Tibial nerve (tissue), 4 donors: ENCODE data around the gene CSF1R. TPM values are rescaled to one million over a fixed set of nuclear protein-coding genes. Genes with fewer than 3 reads are reported as not detected.

Experiments used
- DNase-seq, 2 donors: peaks; one replicate each; pipeline ENCODE4 v3.0.0-alpha.2; 2019; ENCODE audit warnings: low spot score in 2 of 2
- H3K27ac ChIP-seq, 4 donors: fragments of 200-600 bp; sonication (generic) in 3 of 4; one replicate each; pipeline ENCODE4 v1.5.1; 2017 to 2019; ENCODE audit warnings: mild to moderate bottlenecking in 1 of 4
- H3K27me3 ChIP-seq, 2 donors: fragments of 200-600 bp; sonication (generic) in 1 of 2; one replicate each; pipeline versions ENCODE4 v1.5.1 to v1.6.0; 2017 to 2019
- H3K36me3 ChIP-seq, 3 donors: fragments of 200-600 bp; sonication (generic); one replicate each; pipeline ENCODE4 v1.5.1; 2018 to 2019
- H3K4me1 ChIP-seq, 4 donors: fragments of 200-600 bp; sonication (generic) in 3 of 4; one replicate each; pipeline ENCODE4 v1.5.1; 2017 to 2019
- H3K4me3 ChIP-seq, 4 donors: fragments of 200-600 bp; sonication (generic) in 3 of 4; one replicate each; pipeline ENCODE4 v1.5.1; 2017 to 2019; ENCODE audit warnings: mild to moderate bottlenecking in 1 of 4, moderate library complexity in 1 of 4
- H3K9me3 ChIP-seq, 4 donors: fragments of 200-600 bp; sonication (generic) in 3 of 4; one replicate each; pipeline ENCODE4 v1.5.1; 2017 to 2019
- CTCF ChIP-seq, 5 experiments: fragments of 200-600 bp in 3 of 5; fragments of 450-650 bp in 2 of 5; sonication (generic) in 3 of 5; IDR thresholded peaks; one replicate each; pipeline ENCODE4 v1.5.1; 2016 to 2019; ENCODE audit warnings: antibody characterized with exemption in 5 of 5, mild to moderate bottlenecking in 3 of 5, moderate library complexity in 2 of 5
- EP300 ChIP-seq, 2 donors: sonication (generic); formaldehyde crosslinking; IDR thresholded peaks; one replicate each; pipeline ENCODE4 v1.6.1; 2017; ENCODE audit warnings: antibody characterized with exemption in 2 of 2, mild to moderate bottlenecking in 1 of 2
- POLR2A ChIP-seq, 2 donors: fragments of 450-650 bp; IDR thresholded peaks; one replicate each; pipeline ENCODE4 v1.6.1; 2017; ENCODE audit warnings: antibody characterized with exemption in 2 of 2, mild to moderate bottlenecking in 2 of 2, moderate library complexity in 2 of 2
- WGBS, 2 donors: methylation state at CpG; one replicate each; pipeline ENCODE4 v1.1.5; 2018; 5-methylcytosine and 5-hydroxymethylcytosine counted together
- total RNA-seq, 4 donors: library from RNA; depleted of rRNA; stranded (reverse); fragments of >200 nt; gene quantifications; one replicate each; pipeline ENCODE4 v1.1.0, GENCODE V29; 2016

Gene CSF1R
- 10 to 100 TPM; 35.4 to 57.9 (median 45.3) TPM for total RNA-seq

- Histone ChIP-seq H3K9me3 (no peaks in the 10 kb centered on the region), H3K36me3 (no peaks in the 10 kb centered on the region), H3K27ac (peak within 1 kb of the TSS in 2 of 4 donors; percentile 17 to 52), H3K4me3 (peak within 1 kb of the TSS; percentile 3 to 47 (median 16)), H3K27me3 (no peaks in the 10 kb centered on the region), H3K4me1 (peaks cover 0 to 10% (median 2%) of the 10 kb centered on the region in 4 donors)
- 81 to 88% methylated on average over 8 to 9 of the region's 9 CpGs for WGBS, 2 donors
- TF ChIP-seq EP300 (IDR thresholded peaks at IDR 0.05) (peak in 1 of 2 donors; percentile 37), CTCF (IDR thresholded peaks at IDR 0.05) (no peak)
- no peak for DNase-seq
These were observed at the start of gene CSF1R for GRCh38 chr5:150085950-150086715. CSF1R (minus strand) TSS chr5:150086554; CDS start chr5:150086427, 127 bp downstream.

GRCh38 chr5:150135557-150136304, 49.4 kb upstream of the CSF1R start:
- no peak overlapping the region for H3K4me3 ChIP-seq
- H3K27me3 ChIP-seq, result no peaks in the 10 kb centered on the region
- H3K9me3 ChIP-seq, result no peaks in the 10 kb centered on the region
- 67 to 83% methylated on average over 20 to 21 of the region's 21 CpGs for WGBS, 2 donors
- peaks cover 0 to 94% (median 49%) of the 10 kb centered on the region in 4 donors for H3K4me1 ChIP-seq
- no peak for TF ChIP-seq CTCF (IDR thresholded peaks at IDR 0.05)
- TF ChIP-seq EP300 (IDR thresholded peaks at IDR 0.05), result no peak
- TF ChIP-seq POLR2A (IDR thresholded peaks at IDR 0.05), result no peak
- peaks cover 0 to 61% (median 0%) of the 10 kb centered on the region in 3 donors for H3K36me3 ChIP-seq
- H3K27ac ChIP-seq, result peak overlapping the region in 3 of 4 donors; percentile 60 to 99 (median 97)
- DNase-seq, result no peak

- 60 to 64% methylated on average over 7 of the region's 7 CpGs for WGBS, 2 donors
These were observed 47.8 kb upstream of the CSF1R start for GRCh38 chr5:150134198-150134588.

GRCh38 chr5:150133581-150134197, 47.3 kb upstream of the CSF1R start:
- Histone ChIP-seq H3K4me1 (peaks cover 0 to 88% (median 33%) of the 10 kb centered on the region in 4 donors), H3K27ac (peak overlapping the region in 2 of 4 donors; percentile 77 to 97)
- WGBS, 2 donors, result 67 to 68% methylated on average over 15 to 16 of the region's 16 CpGs

More at GRCh38 chr5:150134198-150134588, 47.8 kb upstream of the CSF1R start:
- H3K27me3 ChIP-seq, result no peaks in the 10 kb centered on the region
- H3K4me3 ChIP-seq, result no peak overlapping the region
- peaks cover 0 to 76% (median 0%) of the 10 kb centered on the region in 3 donors for H3K36me3 ChIP-seq
- no peak for DNase-seq
- peaks cover 0 to 94% (median 38%) of the 10 kb centered on the region in 4 donors for H3K4me1 ChIP-seq
- TF ChIP-seq POLR2A (IDR thresholded peaks at IDR 0.05), result no peak
- H3K9me3 ChIP-seq, result no peaks in the 10 kb centered on the region
- peak overlapping the region in 2 of 4 donors; percentile 97 to 99 for H3K27ac ChIP-seq

More at GRCh38 chr5:150133581-150134197, 47.3 kb upstream of the CSF1R start:
- DNase-seq, result no peak
- H3K27me3 ChIP-seq, result no peaks in the 10 kb centered on the region
- no peak overlapping the region for H3K4me3 ChIP-seq
- H3K36me3 ChIP-seq, result peaks cover 0 to 82% (median 0%) of the 10 kb centered on the region in 3 donors
- no peak for TF ChIP-seq POLR2A (IDR thresholded peaks at IDR 0.05)
- TF ChIP-seq EP300 (IDR thresholded peaks at IDR 0.05), result no peak
- no peak for TF ChIP-seq CTCF (IDR thresholded peaks at IDR 0.05)
- H3K9me3 ChIP-seq, result no peaks in the 10 kb centered on the region
